Lung (tissue), 12 donors: ENCODE results near the gene SLCO3A1. TPM values are rescaled to one million over a fixed set of nuclear protein-coding genes. Genes with fewer than 3 reads are reported as not detected.

ENCODE experiments used
- ATAC-seq: fragments of 200-7000 bp; cut with Tn5 transposase; one replicate; pipeline ENCODE4 v1.9.1; 2020; ENCODE audit warnings: moderate number of reproducible peaks; ENCODE audit not compliant: insufficient read depth, low FRiP score
- DNase-seq, 3 donors: peaks; one replicate each; pipeline ENCODE4 v3.0.0-alpha.2; 2013 to 2017
- H3K27ac ChIP-seq, 2 donors: one replicate each; pipeline ENCODE4 v1.5.1; 2013; ENCODE audit warnings: mild to moderate bottlenecking in 2 of 2, moderate library complexity in 2 of 2, control low read depth in 1 of 2, inconsistent platforms in 1 of 2, low read depth in 1 of 2, low read length in 1 of 2
- H3K27me3 ChIP-seq, 3 donors: one replicate each; pipeline ENCODE4 v1.5.1; 2013; ENCODE audit warnings: low read length in 2 of 3; ENCODE audit not compliant: control insufficient read depth in 3 of 3, insufficient read depth in 3 of 3
- H3K36me3 ChIP-seq, 4 donors: one replicate each; pipeline ENCODE4 v1.5.1; 2013; ENCODE audit warnings: low read length in 4 of 4, mild to moderate bottlenecking in 1 of 4, moderate library complexity in 1 of 4; ENCODE audit not compliant: control insufficient read depth in 4 of 4, insufficient read depth in 4 of 4
- H3K4me1 ChIP-seq, 5 donors: one replicate each; pipeline ENCODE4 v1.5.1; 2013; ENCODE audit warnings: low read length in 5 of 5, mild to moderate bottlenecking in 2 of 5, moderate library complexity in 1 of 5; ENCODE audit not compliant: control insufficient read depth in 5 of 5, insufficient read depth in 5 of 5
- H3K4me3 ChIP-seq: one replicate; pipeline ENCODE4 v1.5.1; 2013; ENCODE audit warnings: mild to moderate bottlenecking, control low read depth, moderate library complexity
- H3K9ac ChIP-seq, 2 donors: one replicate each; pipeline ENCODE4 v1.5.1; 2013; ENCODE audit warnings: low read length in 2 of 2, control low read depth in 1 of 2; ENCODE audit not compliant: insufficient read depth in 1 of 2
- H3K9me3 ChIP-seq, 4 donors: one replicate each; pipeline ENCODE4 v1.5.1; 2013; ENCODE audit warnings: low read length in 3 of 4, mild to moderate bottlenecking in 1 of 4, moderate library complexity in 1 of 4; ENCODE audit not compliant: control insufficient read depth in 4 of 4, insufficient read depth in 3 of 4
- CTCF ChIP-seq: IDR thresholded peaks from 2 replicates; pipeline ENCODE4 v1.5.1; 2012; ENCODE audit warnings: mild to moderate bottlenecking; ENCODE audit errors: control extremely low read depth, extremely low read depth
- WGBS, 2 donors: extraction: QIAGEN DNeasy Blood & Tissue Kit; methylation state at CpG; one replicate each; pipeline ENCODE4 v1.1.7; 2013; 5-methylcytosine and 5-hydroxymethylcytosine counted together
- polyA plus RNA-seq, 2 donors: library from polyadenylated mRNA; stranded (reverse); fragments of 200-250 nt; gene quantifications; one replicate each; pipeline ENCODE4 v1.2.1, GENCODE V29; 2013
- total RNA-seq, 2 donors: library from RNA; depleted of rRNA in 1 of 2; stranded (reverse); fragments of >200 nt in 1 of 2; gene quantifications; one replicate each; pipeline ENCODE4 v1.2.1, GENCODE V29; 2014 to 2021
- donor health status: control.
- donor health status: control.
- donor health status: Bipolar disorder and iron deficiency.
- donor health status: healthy.
- donor health status: DM: yes; HTN: yes; CAD: no.

The SLCO3A1 gene
- total and polyA plus RNA-seq, 4 donors = 20.5 to 56.3 (median 33.5) TPM

GRCh38 chr15:92043283-92043682 lies 189.8 kb downstream of the SLCO3A1 start:
- Histone ChIP-seq H3K9ac (no peak overlapping the region), H3K27ac (no peak overlapping the region), H3K27me3 (no peaks in the 10 kb centered on the region), H3K36me3 (no peaks in the 10 kb centered on the region), H3K9me3 (no peaks in the 10 kb centered on the region), H3K4me1 (peaks cover 0 to 9% (median 3%) of the 10 kb centered on the region in 5 donors), H3K4me3 (no peak overlapping the region)
- DNase-seq (no peak), ATAC-seq (no peak)
- TF ChIP-seq CTCF = no peak
- 83 to 91% methylated on average over 3 of the region's 3 CpGs for WGBS, 2 donors

GRCh38 chr15:92044203-92044909 lies 190.8 kb downstream of the SLCO3A1 start:
- WGBS, 2 donors = 73 to 79% methylated on average over 10 of the region's 10 CpGs
- Histone ChIP-seq H3K4me3 (no peak overlapping the region), H3K27me3 (no peaks in the 10 kb centered on the region), H3K4me1 (peaks cover 0 to 12% (median 4%) of the 10 kb centered on the region in 5 donors), H3K9me3 (no peaks in the 10 kb centered on the region), H3K27ac (no peak overlapping the region), H3K9ac (no peak overlapping the region), H3K36me3 (no peaks in the 10 kb centered on the region)
- ATAC-seq (no peak), DNase-seq (no peak)
- no peak for TF ChIP-seq CTCF

- H3K27me3 ChIP-seq = peaks cover 0 to 5% (median 0%) of the 10 kb centered on the region in 3 donors
- no peak for TF ChIP-seq CTCF
- peaks cover 0 to 36% (median 13%) of the 10 kb centered on the region in 5 donors for H3K4me1 ChIP-seq
- H3K4me3 ChIP-seq = no peak overlapping the region
- no peak overlapping the region for H3K9ac ChIP-seq
- no peaks in the 10 kb centered on the region for H3K9me3 ChIP-seq
- H3K36me3 ChIP-seq = peaks cover 0 to 1% (median 0%) of the 10 kb centered on the region in 4 donors
- no peak overlapping the region for H3K27ac ChIP-seq
- ATAC-seq (no peak), DNase-seq (no peak)
- WGBS, 2 donors = 95 to 98% methylated on average over 4 of the region's 4 CpGs
Measured at GRCh38 chr15:92047900-92048299, 194.4 kb downstream of the SLCO3A1 start.
